Stimulated activated CD4-positive, alpha-beta T cell treated with anti-CD3 and anti-CD28 coated beads, TNF-alpha, amount 100 ng/mL, for 1 hour (primary cell): Measurements from ENCODE around the gene GLIPR1L2.

ENCODE experiments used
- DNase-seq, 3 donors: peaks; one replicate each; pipeline ENCODE4 v3.0.0-alpha.2; 2020; ENCODE audit warnings: low read depth in 3 of 3, low spot score in 1 of 3

Gene GLIPR1L2

DNA sequence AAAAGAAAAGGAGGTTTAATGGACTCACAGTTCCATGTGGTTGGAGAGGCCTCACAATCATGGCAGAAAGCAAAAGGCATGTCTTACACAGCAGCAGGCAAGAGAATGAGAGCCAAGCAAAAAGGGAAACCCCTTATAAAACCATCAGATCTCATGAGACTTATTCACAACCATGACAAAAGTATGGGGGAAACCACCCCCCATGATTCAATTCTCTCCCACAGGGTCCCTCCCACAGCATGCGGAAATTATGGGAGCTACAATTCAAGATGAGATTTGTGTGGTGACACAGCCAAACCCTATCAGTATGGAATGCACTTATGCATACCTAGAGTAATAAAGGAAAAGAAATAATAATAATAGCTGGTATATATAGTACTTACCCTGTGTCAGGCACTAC is 85.2 kb downstream of the GLIPR1L2 start:
- DNase-seq, result no peak

DNA sequence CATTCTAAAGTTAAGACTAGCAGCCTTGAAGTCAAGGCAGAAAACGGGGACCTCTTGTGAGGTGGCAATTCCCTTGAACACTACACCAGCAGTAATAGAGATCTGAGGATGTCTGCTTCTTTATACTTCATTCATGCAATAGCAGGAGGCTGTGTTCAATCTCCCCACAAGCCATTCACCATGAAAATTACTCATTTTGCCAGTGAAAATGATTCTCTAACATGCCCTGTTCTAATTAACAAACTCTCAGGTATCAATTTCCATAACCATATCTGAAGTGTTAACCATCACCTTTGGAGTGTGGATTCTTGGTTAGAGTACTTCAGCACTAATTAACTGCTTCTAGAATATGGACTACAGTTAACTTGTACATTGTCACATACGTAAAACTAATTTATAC is 86.2 kb downstream of the GLIPR1L2 start:
- DNase-seq, result no peak

DNA sequence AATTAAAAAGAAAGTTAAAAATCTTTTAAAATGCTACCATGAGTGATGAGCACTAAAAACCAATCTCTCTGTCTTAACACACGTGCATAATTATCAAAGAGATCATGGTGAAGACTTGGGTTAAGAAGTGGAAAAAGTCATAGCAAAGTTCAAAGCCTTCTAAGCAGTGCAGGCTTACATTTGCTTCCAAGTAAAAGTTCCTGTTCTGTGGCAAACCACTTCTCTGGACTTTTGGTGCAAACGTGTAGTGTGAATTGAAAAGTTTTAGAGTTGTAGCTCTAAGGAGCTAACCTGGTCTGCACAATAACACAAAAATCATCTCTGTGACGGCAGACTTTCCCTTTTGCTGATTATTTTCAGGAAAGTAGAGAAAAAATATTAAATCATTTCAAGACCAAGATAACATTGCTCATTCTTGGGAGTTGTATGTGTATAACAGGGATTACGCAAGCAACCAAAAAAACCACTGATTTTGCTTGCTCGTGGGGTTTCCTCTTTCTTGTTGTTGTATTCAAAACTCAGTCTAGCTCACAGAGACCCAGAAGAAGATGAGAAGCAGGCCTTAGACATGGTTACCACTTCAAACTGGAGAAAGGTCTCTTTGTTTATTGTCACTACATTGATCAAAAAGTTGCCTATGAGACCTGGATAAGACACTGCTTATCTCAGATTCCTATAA is 87.4 kb downstream of the GLIPR1L2 start:
- DNase-seq, result no peak

DNA sequence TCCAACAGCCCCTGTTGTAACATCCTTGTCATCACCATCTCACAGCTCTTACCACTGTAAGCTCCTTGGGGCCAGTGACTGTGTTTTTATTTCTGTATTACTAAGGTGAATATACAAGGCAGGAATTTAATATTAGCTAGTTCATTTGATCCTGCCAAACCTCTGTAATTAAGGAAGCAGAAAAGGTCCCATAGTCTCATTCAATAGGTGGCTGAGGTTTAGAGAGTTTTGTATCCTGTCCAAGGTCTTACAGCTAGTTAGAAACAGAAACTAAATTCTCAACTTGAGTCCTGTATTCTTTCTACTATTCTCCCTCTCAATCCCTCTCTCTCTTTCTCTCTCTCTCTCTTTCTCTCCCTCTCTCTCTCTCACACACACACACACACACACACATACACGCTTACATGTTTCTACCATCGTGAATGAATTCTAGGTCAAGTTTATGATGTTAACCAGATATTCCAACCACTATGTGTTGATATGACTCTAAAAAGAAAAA is 89.1 kb downstream of the GLIPR1L2 start:
- no peak for DNase-seq

DNA sequence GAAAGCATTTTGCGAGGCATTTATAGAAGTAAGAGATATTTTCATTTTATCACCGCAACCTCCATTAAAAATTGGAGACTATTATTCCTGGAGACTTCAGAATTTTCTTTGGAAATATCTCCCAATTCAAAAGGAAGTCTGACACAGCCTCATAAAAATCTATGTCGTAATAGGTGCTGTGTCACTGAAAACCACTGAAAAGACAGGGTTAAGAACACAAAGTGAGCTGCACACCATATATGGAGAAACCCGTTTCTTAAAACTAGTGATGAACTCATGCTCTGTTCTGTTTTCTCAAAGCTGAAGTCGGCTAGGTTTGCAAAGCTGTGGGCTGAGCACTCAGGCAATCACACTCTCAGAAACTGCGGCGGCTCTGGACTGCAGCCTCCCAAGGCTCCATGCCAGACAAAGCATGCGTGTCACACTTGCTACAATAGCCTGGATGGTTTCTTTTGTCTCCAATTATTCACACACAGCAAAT is 89.6 kb downstream of the GLIPR1L2 start, which contains the start of gene GLIPR1:
TSS of gene GLIPR1 (plus strand) at position 287 of the 481 bp plus-strand sequence. CDS start at position 413, 126 bp downstream.
- DNase-seq, result peak; percentile 32 to 50 (median 48)

DNA sequence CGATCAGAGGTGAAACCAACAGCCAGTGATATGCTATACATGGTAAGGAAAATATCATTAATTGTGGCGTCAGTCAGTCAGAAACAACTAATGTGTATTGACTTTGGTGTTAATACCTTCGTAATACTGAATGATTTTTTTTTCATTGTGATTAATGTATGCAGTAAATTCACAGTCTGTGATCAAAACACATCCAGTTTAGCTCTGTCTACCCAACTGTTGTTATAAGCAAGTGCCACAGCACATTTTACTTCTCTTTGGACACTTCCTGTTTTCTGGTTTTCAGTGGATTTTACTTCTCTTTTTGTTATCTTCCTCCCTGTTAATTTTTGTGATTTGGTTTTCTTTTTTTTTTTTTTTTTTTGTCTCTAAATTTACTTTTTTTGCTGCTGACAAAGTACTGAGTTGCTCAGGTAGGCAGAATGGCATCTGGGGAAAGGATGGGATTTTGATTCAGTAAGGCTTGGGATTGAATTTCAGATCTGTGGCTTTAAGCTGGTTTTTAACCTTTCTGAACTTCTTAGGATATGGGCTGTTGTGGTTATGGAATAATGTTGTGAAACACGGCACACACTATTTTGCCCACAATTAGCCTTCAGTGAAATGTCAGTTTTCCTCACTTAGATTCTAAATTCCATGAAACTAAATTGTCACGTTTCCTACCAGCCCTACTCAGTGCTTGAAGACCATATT is 90.3 kb downstream of the GLIPR1L2 start:
- DNase-seq, result no peak

DNA sequence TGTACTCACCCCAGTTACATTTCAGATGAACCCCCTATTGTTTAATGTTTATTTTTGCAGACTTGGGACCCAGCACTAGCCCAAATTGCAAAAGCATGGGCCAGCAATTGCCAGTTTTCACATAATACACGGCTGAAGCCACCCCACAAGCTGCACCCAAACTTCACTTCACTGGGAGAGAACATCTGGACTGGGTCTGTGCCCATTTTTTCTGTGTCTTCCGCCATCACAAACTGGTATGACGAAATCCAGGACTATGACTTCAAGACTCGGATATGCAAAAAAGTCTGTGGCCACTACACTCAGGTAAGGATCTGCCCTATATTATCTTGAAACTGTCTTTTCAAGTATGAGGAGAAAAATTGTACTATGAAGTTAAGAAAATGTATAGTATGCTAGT is 90.9 kb downstream of the GLIPR1L2 start:
- no peak for DNase-seq
